Peyer's patch (tissue), 4 donors: ENCODE results near the gene RPTOR. TPM values are rescaled to one million over a fixed set of nuclear protein-coding genes. Genes with fewer than 3 reads are reported as not detected.

Experiments used
- DNase-seq, 3 donors: peaks; one replicate each; pipeline ENCODE4 v3.0.0-alpha.2; 2017 to 2019
- H3K27ac ChIP-seq, 4 donors: fragments of 200-600 bp; sonication (generic); one replicate each; pipeline ENCODE4 v1.5.1; 2016 to 2019
- H3K27me3 ChIP-seq, 2 donors: fragments of 200-600 bp; sonication (generic); one replicate each; pipeline ENCODE4 v1.5.1; 2019
- H3K36me3 ChIP-seq, 3 donors: fragments of 200-600 bp; sonication (generic); one replicate each; pipeline ENCODE4 v1.5.1; 2016 to 2019
- H3K4me1 ChIP-seq, 4 donors: fragments of 200-600 bp; sonication (generic); one replicate each; pipeline ENCODE4 v1.5.1; 2016 to 2019
- H3K4me3 ChIP-seq, 4 donors: fragments of 200-600 bp; sonication (generic); 1 replicate in 3 of 4; 2 replicates in 1 of 4; pipeline ENCODE4 v1.5.1; 2016 to 2019; ENCODE audit warnings: mild to moderate bottlenecking in 1 of 4
- H3K9me3 ChIP-seq, 4 donors: fragments of 200-600 bp; sonication (generic); one replicate each; pipeline ENCODE4 v1.5.1; 2016 to 2019; ENCODE audit warnings: mild to moderate bottlenecking in 1 of 4
- POLR2A ChIP-seq, 2 donors: fragments of 450-650 bp; IDR thresholded peaks; one replicate each; pipeline ENCODE4 v1.5.1; 2017; ENCODE audit warnings: antibody characterized with exemption in 2 of 2, mild to moderate bottlenecking in 2 of 2, moderate library complexity in 2 of 2
- total RNA-seq, 4 donors: library from RNA; depleted of rRNA; stranded (reverse); fragments of >200 nt; gene quantifications; one replicate each; pipeline ENCODE4 v1.1.0, GENCODE V29; 2016
- TF ChIP-seq, protein P1 (sequence below), 6 experiments: fragments of 450-650 bp in 4 of 6; fragments of 200-600 bp in 2 of 6; sonication (generic) in 1 of 6; IDR thresholded peaks; one replicate each; pipeline ENCODE4 v1.5.1; 2017 to 2019; ENCODE audit warnings: antibody characterized with exemption in 6 of 6, mild to moderate bottlenecking in 3 of 6, moderate library complexity in 1 of 6

RPTOR gene
- total RNA-seq, 4 donors from 2014 or later = 42.4 to 73.6 (median 64.2) TPM

DNA sequence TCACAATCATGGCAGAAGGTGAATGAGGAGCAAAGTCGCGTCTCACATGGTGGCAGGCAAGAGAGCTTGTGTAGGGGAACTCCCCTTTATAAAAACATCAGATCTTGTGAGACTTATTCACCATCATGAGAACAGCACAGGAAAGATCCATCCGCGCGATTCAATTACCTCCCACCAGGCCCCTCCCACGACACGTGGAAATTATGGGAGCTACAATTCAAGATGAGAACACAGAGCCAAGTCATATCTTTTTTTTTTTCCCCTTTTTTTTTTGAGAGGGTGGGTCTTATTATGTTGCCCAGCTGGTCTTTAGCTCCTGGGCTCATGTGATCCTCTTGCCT is 60.0 kb downstream of the RPTOR start:
- no peak overlapping the region for H3K27ac ChIP-seq
- H3K4me1 ChIP-seq = peaks cover 0 to 12% (median 1%) of the 10 kb centered on the region in 4 donors
- no peaks in the 10 kb centered on the region for H3K27me3 ChIP-seq
- no peak for DNase-seq
- no peaks in the 10 kb centered on the region for H3K9me3 ChIP-seq
- no peak for TF ChIP-seq POLR2A (IDR thresholded peaks at IDR 0.05)
- TF ChIP-seq, protein P1, sequence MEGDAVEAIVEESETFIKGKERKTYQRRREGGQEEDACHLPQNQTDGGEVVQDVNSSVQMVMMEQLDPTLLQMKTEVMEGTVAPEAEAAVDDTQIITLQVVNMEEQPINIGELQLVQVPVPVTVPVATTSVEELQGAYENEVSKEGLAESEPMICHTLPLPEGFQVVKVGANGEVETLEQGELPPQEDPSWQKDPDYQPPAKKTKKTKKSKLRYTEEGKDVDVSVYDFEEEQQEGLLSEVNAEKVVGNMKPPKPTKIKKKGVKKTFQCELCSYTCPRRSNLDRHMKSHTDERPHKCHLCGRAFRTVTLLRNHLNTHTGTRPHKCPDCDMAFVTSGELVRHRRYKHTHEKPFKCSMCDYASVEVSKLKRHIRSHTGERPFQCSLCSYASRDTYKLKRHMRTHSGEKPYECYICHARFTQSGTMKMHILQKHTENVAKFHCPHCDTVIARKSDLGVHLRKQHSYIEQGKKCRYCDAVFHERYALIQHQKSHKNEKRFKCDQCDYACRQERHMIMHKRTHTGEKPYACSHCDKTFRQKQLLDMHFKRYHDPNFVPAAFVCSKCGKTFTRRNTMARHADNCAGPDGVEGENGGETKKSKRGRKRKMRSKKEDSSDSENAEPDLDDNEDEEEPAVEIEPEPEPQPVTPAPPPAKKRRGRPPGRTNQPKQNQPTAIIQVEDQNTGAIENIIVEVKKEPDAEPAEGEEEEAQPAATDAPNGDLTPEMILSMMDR (IDR thresholded peaks at IDR 0.05) = no peak
- H3K4me3 ChIP-seq = no peak overlapping the region
- no peaks in the 10 kb centered on the region for H3K36me3 ChIP-seq

DNA sequence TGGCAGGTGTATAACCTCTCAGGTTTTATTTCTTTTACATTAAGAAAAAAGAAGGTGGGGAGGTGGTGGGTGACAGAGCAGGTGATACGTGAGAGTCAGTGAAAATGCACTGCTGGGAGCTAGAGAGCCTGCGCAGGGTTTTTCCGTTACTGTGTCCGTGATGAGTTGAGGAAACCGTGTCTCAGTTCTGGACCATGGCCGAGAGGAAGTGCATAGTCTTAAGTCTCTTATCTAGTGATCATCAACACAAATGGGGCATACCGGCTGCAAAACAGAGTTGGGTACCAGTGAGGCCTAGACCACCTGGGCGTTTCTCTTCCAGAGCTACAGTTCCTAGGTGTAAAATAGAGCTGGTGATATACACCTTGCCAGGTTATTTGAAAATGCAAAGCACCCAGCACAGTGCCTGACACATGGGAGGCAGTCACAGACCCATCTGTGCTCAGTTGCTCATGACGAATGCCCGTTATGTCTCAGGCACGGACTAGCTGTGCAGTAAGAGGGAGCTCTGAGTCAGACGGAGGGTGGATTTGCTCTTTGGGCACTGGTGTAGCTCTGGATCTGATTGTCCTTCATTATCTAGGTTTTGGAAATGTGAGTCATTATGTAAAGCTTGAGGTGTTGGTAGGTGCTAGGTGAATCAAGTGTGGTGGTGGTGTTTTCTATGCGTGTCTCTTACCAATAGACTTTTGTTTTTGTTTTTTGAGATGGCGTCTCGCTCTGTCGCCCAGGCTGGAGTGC is 60.9 kb downstream of the RPTOR start:
- Histone ChIP-seq H3K4me1 (peaks cover 0 to 4% (median 0%) of the 10 kb centered on the region in 4 donors), H3K4me3 (no peak overlapping the region), H3K27ac (no peak overlapping the region), H3K27me3 (no peaks in the 10 kb centered on the region), H3K9me3 (no peaks in the 10 kb centered on the region), H3K36me3 (no peaks in the 10 kb centered on the region)
- DNase-seq = no peak
- TF ChIP-seq, protein P1 (IDR thresholded peaks at IDR 0.05) = no peak
- TF ChIP-seq POLR2A (IDR thresholded peaks at IDR 0.05) = no peak

DNA sequence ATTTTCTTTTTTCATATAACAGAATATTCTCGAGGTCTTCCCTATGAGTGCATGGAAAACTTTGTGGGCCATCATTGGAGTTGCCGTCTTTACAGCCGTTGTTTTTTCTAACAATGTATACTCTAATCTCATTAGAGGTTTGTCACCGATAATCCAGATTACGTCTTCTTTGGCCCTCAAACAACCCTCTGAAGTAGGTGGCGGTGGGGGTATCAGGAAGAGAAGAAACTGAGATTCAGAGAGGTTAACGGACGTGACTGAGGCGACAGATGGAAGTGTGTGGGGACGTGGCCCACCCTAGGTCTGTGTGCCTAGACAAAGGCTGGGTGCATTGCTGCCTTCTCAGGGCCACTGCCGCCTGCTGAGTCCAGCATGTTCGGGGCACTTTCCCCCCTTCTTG is 63.7 kb downstream of the RPTOR start:
- Histone ChIP-seq H3K4me3 (no peak overlapping the region), H3K27me3 (no peaks in the 10 kb centered on the region), H3K4me1 (no peaks in the 10 kb centered on the region), H3K9me3 (no peaks in the 10 kb centered on the region), H3K27ac (no peak overlapping the region), H3K36me3 (no peaks in the 10 kb centered on the region)
- DNase-seq = no peak
- TF ChIP-seq POLR2A (IDR thresholded peaks at IDR 0.05) = no peak
- TF ChIP-seq, protein P1 (IDR thresholded peaks at IDR 0.05) = no peak

DNA sequence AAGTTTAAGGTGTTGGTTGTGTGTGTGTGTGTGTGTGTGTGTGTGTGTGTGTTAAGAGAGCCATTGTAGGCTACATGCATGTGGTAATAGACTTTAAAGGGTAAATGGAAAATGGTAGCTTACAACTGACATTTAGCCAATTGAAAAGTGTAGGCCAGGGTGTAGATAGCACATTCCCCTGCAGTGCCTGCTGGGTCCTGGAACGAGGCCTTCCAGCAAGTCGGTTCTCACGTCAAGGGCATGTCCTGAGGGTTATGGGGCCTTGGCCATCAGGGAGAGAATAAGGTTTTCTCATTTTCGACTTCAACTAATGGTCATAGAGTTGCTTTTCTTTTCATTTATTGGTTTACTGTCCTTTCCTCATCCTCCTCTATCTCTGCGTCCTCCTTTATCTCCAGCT is 65.1 kb downstream of the RPTOR start:
- Histone ChIP-seq H3K4me1 (no peaks in the 10 kb centered on the region), H3K36me3 (no peaks in the 10 kb centered on the region), H3K4me3 (no peak overlapping the region), H3K27ac (no peak overlapping the region), H3K27me3 (no peaks in the 10 kb centered on the region), H3K9me3 (no peaks in the 10 kb centered on the region)
- DNase-seq = no peak
- no peak for TF ChIP-seq POLR2A (IDR thresholded peaks at IDR 0.05)
- TF ChIP-seq, protein P1 (IDR thresholded peaks at IDR 0.05) = no peak

DNA sequence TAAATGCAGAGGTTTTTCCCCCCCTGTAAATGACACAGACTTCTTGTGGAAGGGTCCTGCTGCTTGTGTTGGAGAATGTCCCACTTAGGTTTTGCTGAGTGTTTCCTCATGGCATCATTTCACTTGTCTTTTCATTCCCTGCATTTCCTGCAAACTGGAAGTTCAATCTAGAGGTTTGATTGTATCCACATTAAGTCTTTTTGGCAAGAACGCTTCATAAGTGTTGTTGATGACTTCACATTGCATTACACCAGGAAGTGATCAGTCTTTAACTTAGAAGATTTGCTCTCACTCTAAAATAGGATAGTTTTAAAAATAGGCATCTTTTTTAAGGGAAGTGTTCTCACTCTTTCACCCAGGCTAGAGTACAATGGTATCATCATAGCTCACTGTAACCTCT is 67.2 kb downstream of the RPTOR start:
- Histone ChIP-seq H3K4me1 (no peaks in the 10 kb centered on the region), H3K4me3 (no peak overlapping the region), H3K36me3 (no peaks in the 10 kb centered on the region), H3K27me3 (no peaks in the 10 kb centered on the region), H3K9me3 (no peaks in the 10 kb centered on the region), H3K27ac (no peak overlapping the region)
- DNase-seq = no peak
- TF ChIP-seq, protein P1 (IDR thresholded peaks at IDR 0.05) = no peak
- TF ChIP-seq POLR2A (IDR thresholded peaks at IDR 0.05) = no peak
